GM12878 (cell line): ENCODE results near the gene RGS2. TPM values are rescaled to one million over a fixed set of nuclear protein-coding genes. Genes with fewer than 3 reads are reported as not detected.

ENCODE experiments used
- ASH2L ChIP-seq: fragments of 300-600, 200-600 bp; sonication (generic); IDR thresholded peaks from 2 replicates; pipeline ENCODE4 v1.6.1; 2017; ENCODE audit warnings: low read depth, mild to moderate bottlenecking, borderline replicate concordance
- CTCF ChIP-seq, 3 experiments: IDR thresholded peaks in 2 of 3; conservative IDR thresholded peaks in 1 of 3; 2 replicates each; pipeline ENCODE4 v1.5.1; 2011; ENCODE audit warnings: low read depth in 3 of 3, low read length in 3 of 3, mild to moderate bottlenecking in 3 of 3, control low read depth in 2 of 3, moderate library complexity in 2 of 3, inconsistent platforms in 1 of 3, mixed read lengths in 1 of 3; ENCODE audit not compliant: control insufficient read depth in 2 of 3, insufficient read depth in 1 of 3; ENCODE audit errors: extremely low read depth in 1 of 3
- ESRRA ChIP-seq: IDR thresholded peaks from 2 replicates; pipeline ENCODE4 v1.6.1; 2012; ENCODE audit warnings: mild to moderate bottlenecking, low read length, improper control_type of control experiment
- ETV6 ChIP-seq, 2 experiments: fragments of 450-650 bp in 1 of 2; IDR thresholded peaks in 1 of 2; conservative IDR thresholded peaks in 1 of 2; 2 replicates each; pipeline ENCODE4 v1.6.1; 2014; ENCODE audit warnings: antibody characterized with exemption in 1 of 2, borderline replicate concordance in 1 of 2, low read depth in 1 of 2, mild to moderate bottlenecking in 1 of 2, moderate library complexity in 1 of 2
- HCFC1 ChIP-seq: fragments of 150-350 bp; IDR thresholded peaks from 2 replicates; pipeline ENCODE4 v1.6.1; 2014; ENCODE audit warnings: low read length
- IRF3 ChIP-seq: fragments of 450-650 bp; IDR thresholded peaks from 2 replicates; pipeline ENCODE4 v1.6.1; 2014; ENCODE audit warnings: mild to moderate bottlenecking
- KAT2A ChIP-seq: conservative IDR thresholded peaks from 2 replicates; pipeline ENCODE4 v1.6.1; 2011; ENCODE audit warnings: low read depth, low read length; ENCODE audit not compliant: control insufficient read depth
- NBN ChIP-seq: fragments of 450-650 bp; IDR thresholded peaks from 2 replicates; pipeline ENCODE4 v1.6.1; 2016
- NKRF ChIP-seq: fragments of 450-650 bp; conservative IDR thresholded peaks from 2 replicates; pipeline ENCODE4 v1.6.1; 2017; ENCODE audit warnings: mild to moderate bottlenecking, moderate library complexity
- POU2F2 ChIP-seq: IDR thresholded peaks from 3 replicates; pipeline ENCODE4 v1.6.1; 2011; ENCODE audit warnings: low read depth, mild to moderate bottlenecking, low read length, borderline replicate concordance
- PRDM15 ChIP-seq: fragments of 450-650 bp; formaldehyde crosslinking; IDR thresholded peaks from 2 replicates; pipeline ENCODE4 v1.4.0; 2020; ENCODE audit warnings: mild to moderate bottlenecking, moderate library complexity
- SIX5 ChIP-seq: IDR thresholded peaks from 2 replicates; pipeline ENCODE4 v1.6.1; 2011; ENCODE audit warnings: mild to moderate bottlenecking, low read depth, low read length, moderate library complexity; ENCODE audit not compliant: severe bottlenecking
- SREBF1 ChIP-seq: IDR thresholded peaks from 2 replicates; pipeline ENCODE4 v1.6.1; 2012; ENCODE audit warnings: mild to moderate bottlenecking, low read length
- STAT3 ChIP-seq: IDR thresholded peaks from 2 replicates; pipeline ENCODE4 v1.6.1; 2011; ENCODE audit warnings: low read depth, low read length, improper control_type of control experiment
- USF2 ChIP-seq: IDR thresholded peaks from 2 replicates; pipeline ENCODE4 v1.6.1; 2011; ENCODE audit warnings: low read depth, low read length, improper control_type of control experiment, borderline replicate concordance
- ZBTB33 ChIP-seq: fragments of 450-650 bp; IDR thresholded peaks from 2 replicates; pipeline ENCODE4 v1.6.1; 2017; ENCODE audit warnings: mild to moderate bottlenecking
- ZNF217 ChIP-seq: fragments of 450-650 bp; IDR thresholded peaks from 2 replicates; pipeline ENCODE4 v1.6.1; 2017; ENCODE audit warnings: antibody characterized with exemption, mild to moderate bottlenecking
- polyA plus RNA-seq, 11 experiments: library from polyadenylated mRNA; depleted of rRNA in 4 of 11; unstranded in 6 of 11; stranded (reverse) in 5 of 11; fragments of >200 nt; fragmentation: Nextera tagmentation in 4 of 11; fragmentation: Illumina TruSeq in 1 of 11; extraction: Ambion mirVana in 4 of 11; extraction: Trizol in 1 of 11; gene quantifications; 1 replicate in 1 of 11; 2 replicates in 10 of 11; pipeline versions ENCODE4 v1.2.1 to v1.2.3, GENCODE V29; 2011 to 2016; ENCODE audit warnings: inconsistent platforms in 2 of 11, missing spikeins in 2 of 11, low read depth in 1 of 11
- total RNA-seq, 4 experiments: library from RNA; depleted of rRNA in 3 of 4; stranded (reverse); fragments of >200 nt in 3 of 4; fragmentation: Illumina TruSeq in 1 of 4; extraction: Trizol in 1 of 4; gene quantifications; 2 replicates each; pipeline versions ENCODE4 v1.2.1 to v1.2.3, GENCODE V29; 2013 to 2021

Gene RGS2
- total and polyA plus RNA-seq, 10 of the 15 experiments (the other 5 are each of a cell fraction or from before 2014, with no cell fraction given): 0.27 to 2.3 (median 0.98) TPM

GRCh38 chr1:192808518-192809306 lies at the start of gene RGS2 (continued):
- no peak for TF ChIP-seq CTCF (IDR thresholded peaks at IDR 0.05 in 2 of 3, conservative IDR thresholded peaks at IDR 0.05 in 1 of 3; ENCODE audit: control insufficient read depth in 2 of 3, extremely low read depth in 1 of 3, insufficient read depth in 1 of 3, low read depth in 3 of 3, low read length in 3 of 3)
- TF ChIP-seq ZBTB33: no peak
- no peak for TF ChIP-seq IRF3
- no peak for TF ChIP-seq HCFC1
- TF ChIP-seq ASH2L: no peak; the same call in 1 of the 2 replicates
- TF ChIP-seq ESRRA: no peak
- no peak for TF ChIP-seq NBN
- no peak for TF ChIP-seq USF2
- TF ChIP-seq STAT3: no peak
- TF ChIP-seq SIX5: no peak
- no peak for TF ChIP-seq SREBF1
- no peak; the same call in 1 of the 2 replicates for TF ChIP-seq NKRF
- peak; percentile 74; the same call in 2 of the 3 replicates for TF ChIP-seq POU2F2
- TF ChIP-seq ETV6 (conservative IDR thresholded peaks at IDR 0.05 in 1 of 2, IDR thresholded peaks at IDR 0.05 in 1 of 2; ENCODE audit: borderline replicate concordance in 1 of 2, low read depth in 1 of 2): no peak
- no peak for TF ChIP-seq KAT2A
- no peak for TF ChIP-seq PRDM15 (CRISPR knock-in tag)
- no peak for TF ChIP-seq ZNF217
